ENCODE measurements around the gene TCEA3. TPM values are rescaled to one million over a fixed set of nuclear protein-coding genes. Genes with fewer than 3 reads are reported as not detected.

TCEA3 gene
- total and polyA plus RNA-seq, 11 donors, result 21.5 to 87.3 (median 55.9) TPM

DNA sequence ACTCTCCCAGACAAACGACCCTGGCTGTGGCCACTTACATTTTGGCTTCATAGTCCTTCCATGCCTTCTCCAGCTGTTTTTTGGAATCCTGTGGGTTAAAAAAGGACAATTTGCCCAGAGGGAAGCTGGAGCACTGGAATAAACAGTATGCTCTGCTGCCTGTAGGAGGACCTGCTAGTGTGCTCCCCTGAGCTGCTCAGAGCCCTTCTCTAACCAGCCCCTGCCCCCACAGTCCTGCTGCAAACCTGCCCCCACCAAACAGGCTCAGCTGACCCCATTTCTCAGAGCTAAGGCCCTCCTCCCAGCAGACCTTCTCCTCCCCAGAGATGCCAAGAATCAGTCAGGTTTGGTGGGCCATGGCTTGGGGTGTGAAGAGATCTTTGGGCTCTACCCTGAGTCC lies 26.9 kb upstream of the TCEA3 start:
- peak overlapping the region in 1 of 12 donors; percentile 24 for H3K27ac ChIP-seq
- intact Hi-C loops (cut with DNase I), result no loop called here
- no peaks in the 10 kb centered on the region for H3K27me3 ChIP-seq
- no peaks in the 10 kb centered on the region for H3K9me3 ChIP-seq
- H3K4me3 ChIP-seq, result no peak overlapping the region
- DNase-seq, result no peak
- peaks cover 0 to 70% (median 16%) of the 10 kb centered on the region in 9 donors for H3K36me3 ChIP-seq
- H3K4me1 ChIP-seq, result peaks cover 0 to 22% (median 7%) of the 10 kb centered on the region in 12 donors
- ATAC-seq, result no peak
- no peak for TF ChIP-seq CTCF (IDR thresholded peaks at IDR 0.05)
- TF ChIP-seq POLR2A (IDR thresholded peaks at IDR 0.05), result no peak
- 56 to 75% (median 61%) methylated on average over 1 of the region's 1 CpG for WGBS, 4 donors

- no peak overlapping the region for H3K27ac ChIP-seq
- DNase-seq, result no peak
- H3K9me3 ChIP-seq, result no peaks in the 10 kb centered on the region
- intact Hi-C loops (cut with DNase I), result no loop called here
- peaks cover 0 to 67% (median 16%) of the 10 kb centered on the region in 9 donors for H3K36me3 ChIP-seq
- TF ChIP-seq POLR2A (IDR thresholded peaks at IDR 0.05) (no peak), CTCF (IDR thresholded peaks at IDR 0.05) (no peak)
- no peaks in the 10 kb centered on the region for H3K27me3 ChIP-seq
- WGBS, 4 donors, result 88 to 100% (median 92%) methylated on average over 2 to 4 of the region's 4 CpGs
- ATAC-seq, result no peak
- peaks cover 0 to 22% (median 7%) of the 10 kb centered on the region in 12 donors for H3K4me1 ChIP-seq
- H3K4me3 ChIP-seq, result no peak overlapping the region
Observed at GRCh38 chr1:23450894-23451293, 26.3 kb upstream of the TCEA3 start.

DNA sequence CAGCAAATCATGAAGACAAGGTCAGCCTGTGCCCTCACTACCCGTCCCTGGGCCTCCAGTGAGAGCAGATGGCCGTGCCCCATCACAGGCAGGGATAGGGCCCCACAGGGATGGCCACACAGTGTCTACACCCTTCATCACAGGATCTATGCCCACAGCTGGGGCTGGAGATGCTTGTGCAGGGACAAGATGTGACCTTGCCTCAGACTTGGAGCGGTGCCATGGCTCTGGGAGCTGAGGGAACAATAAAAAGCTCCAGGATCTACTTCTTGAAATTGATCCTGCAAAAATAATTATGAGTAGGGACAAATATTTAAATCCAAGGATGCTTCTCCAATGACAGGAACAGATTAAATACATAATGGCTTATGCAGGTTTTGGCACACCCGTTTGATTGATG lies 25.4 kb upstream of the TCEA3 start:
- H3K9me3 ChIP-seq, result no peaks in the 10 kb centered on the region
- H3K4me1 ChIP-seq, result peaks cover 0 to 22% (median 7%) of the 10 kb centered on the region in 12 donors
- H3K27me3 ChIP-seq, result no peaks in the 10 kb centered on the region
- ATAC-seq (peak; percentile 57 to 68 (median 60)), DNase-seq (peak; percentile 41 to 83 (median 74))
- TF ChIP-seq POLR2A (IDR thresholded peaks at IDR 0.05) (no peak), CTCF (IDR thresholded peaks at IDR 0.05) (no peak)
- peaks cover 0 to 66% (median 11%) of the 10 kb centered on the region in 9 donors for H3K36me3 ChIP-seq
- H3K27ac ChIP-seq, result peak overlapping the region in 3 of 12 donors; percentile 6 to 37 (median 29)
- H3K4me3 ChIP-seq, result no peak overlapping the region
- WGBS, 4 donors, result 44 to 54% (median 47%) methylated on average over 4 of the region's 4 CpGs
- intact Hi-C loops (cut with DNase I), result no loop called here

GRCh38 chr1:23449306-23449705 lies 24.8 kb upstream of the TCEA3 start:
- no peak for TF ChIP-seq POLR2A (IDR thresholded peaks at IDR 0.05)
- no peak for TF ChIP-seq CTCF (IDR thresholded peaks at IDR 0.05)
- H3K4me3 ChIP-seq, result no peak overlapping the region
- 84 to 88% (median 85%) methylated on average over 6 of the region's 6 CpGs for WGBS, 4 donors
- no peak for DNase-seq
- peaks cover 0 to 24% (median 7%) of the 10 kb centered on the region in 12 donors for H3K4me1 ChIP-seq
- H3K36me3 ChIP-seq, result peaks cover 0 to 59% (median 5%) of the 10 kb centered on the region in 9 donors
- ATAC-seq, result no peak
- intact Hi-C loops (cut with DNase I), result no loop called here
- no peaks in the 10 kb centered on the region for H3K9me3 ChIP-seq
- no peaks in the 10 kb centered on the region for H3K27me3 ChIP-seq
- H3K27ac ChIP-seq, result peak overlapping the region in 1 of 12 donors; percentile 37
